Loucy (cell line): Measurements from ENCODE around the gene PTGIS.

Experiments used
- EZH2phosphoT487 ChIP-seq: fragments of 200-600 bp; IDR thresholded peaks from 2 replicates; pipeline ENCODE4 v1.6.1; 2018; ENCODE audit warnings: antibody characterized with exemption, mild to moderate bottlenecking, moderate library complexity, borderline replicate concordance
- TF ChIP-seq, protein P1 (sequence below): fragments of 200-600 bp; sonication (generic); conservative IDR thresholded peaks from 2 replicates; pipeline ENCODE4 v1.5.1; 2014; ENCODE audit warnings: mild to moderate bottlenecking, antibody characterized with exemption, low read length

DNA sequence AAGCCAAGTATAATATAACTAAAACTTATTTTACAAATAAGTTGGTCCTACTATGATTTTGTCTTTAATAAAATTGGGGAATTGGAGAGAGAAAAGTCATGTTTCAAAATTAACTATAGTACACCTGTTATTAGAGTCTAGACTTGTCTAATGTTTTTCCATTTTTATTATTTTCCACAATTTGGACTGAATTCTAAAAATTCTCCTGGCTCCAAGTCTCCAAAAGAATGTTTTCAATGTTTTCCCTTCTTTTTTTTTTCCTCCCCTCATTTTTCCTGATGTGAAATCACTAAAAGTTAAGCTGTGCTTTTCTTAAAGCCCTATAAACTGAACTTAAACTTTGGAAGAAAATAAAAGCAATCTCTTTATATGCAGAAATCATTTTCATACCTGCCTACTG, 11.3 kb downstream of the PTGIS start:
- TF ChIP-seq, protein P1, sequence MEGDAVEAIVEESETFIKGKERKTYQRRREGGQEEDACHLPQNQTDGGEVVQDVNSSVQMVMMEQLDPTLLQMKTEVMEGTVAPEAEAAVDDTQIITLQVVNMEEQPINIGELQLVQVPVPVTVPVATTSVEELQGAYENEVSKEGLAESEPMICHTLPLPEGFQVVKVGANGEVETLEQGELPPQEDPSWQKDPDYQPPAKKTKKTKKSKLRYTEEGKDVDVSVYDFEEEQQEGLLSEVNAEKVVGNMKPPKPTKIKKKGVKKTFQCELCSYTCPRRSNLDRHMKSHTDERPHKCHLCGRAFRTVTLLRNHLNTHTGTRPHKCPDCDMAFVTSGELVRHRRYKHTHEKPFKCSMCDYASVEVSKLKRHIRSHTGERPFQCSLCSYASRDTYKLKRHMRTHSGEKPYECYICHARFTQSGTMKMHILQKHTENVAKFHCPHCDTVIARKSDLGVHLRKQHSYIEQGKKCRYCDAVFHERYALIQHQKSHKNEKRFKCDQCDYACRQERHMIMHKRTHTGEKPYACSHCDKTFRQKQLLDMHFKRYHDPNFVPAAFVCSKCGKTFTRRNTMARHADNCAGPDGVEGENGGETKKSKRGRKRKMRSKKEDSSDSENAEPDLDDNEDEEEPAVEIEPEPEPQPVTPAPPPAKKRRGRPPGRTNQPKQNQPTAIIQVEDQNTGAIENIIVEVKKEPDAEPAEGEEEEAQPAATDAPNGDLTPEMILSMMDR: no peak
- TF ChIP-seq EZH2phosphoT487: no peak
